GM19238 (cell line): ENCODE measurements around the gene NCKAP5.

Experiments used
- DNase-seq: peaks from one replicate; pipeline ENCODE4 v3.0.0; 2011; ENCODE audit warnings: low spot score; ENCODE audit not compliant: insufficient read length

NCKAP5 gene

GRCh38 chr2:132776287-132776686, 792.0 kb downstream of the NCKAP5 start:
- no peak for DNase-seq

DNA sequence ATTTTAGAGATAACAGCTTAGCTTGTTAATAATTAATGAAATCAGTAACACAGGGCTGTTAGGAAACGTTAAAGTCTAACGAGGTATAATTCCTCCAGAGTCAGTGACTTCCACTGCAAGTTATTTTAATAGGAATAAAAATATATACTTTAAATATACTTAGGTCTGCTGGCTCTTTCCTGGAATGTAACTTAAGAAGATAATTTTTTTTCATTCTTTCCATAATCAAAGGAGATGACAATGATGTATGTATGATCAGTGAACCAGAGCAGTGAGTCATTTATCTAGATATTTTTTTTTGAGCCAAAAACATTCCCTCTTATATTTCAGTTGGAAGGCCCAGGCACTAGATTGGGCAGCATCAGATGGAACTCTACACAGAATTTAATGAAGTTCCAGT, 794.1 kb downstream of the NCKAP5 start:
- DNase-seq = no peak

GRCh38 chr2:132773331-132773730, 794.9 kb downstream of the NCKAP5 start:
- no peak for DNase-seq

DNA sequence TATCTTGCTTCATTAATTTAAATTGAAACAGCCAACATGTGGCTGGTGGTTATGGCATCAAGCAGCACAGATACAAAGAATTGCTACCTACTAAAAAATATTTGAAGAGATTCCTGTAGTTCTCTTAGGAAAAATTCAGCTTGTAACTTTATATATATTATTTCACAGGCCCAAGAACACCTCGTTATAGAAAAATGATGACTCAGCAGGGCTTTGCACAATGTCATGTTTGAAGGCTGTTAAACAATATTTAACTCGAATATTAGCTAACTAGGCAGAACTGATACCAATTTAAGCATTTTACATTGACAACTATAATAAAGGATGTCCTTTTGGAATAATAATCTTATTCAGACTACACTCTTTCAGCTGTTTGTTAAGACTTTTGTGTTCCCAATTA, 795.9 kb downstream of the NCKAP5 start:
- no peak for DNase-seq

GRCh38 chr2:132766573-132766972, 801.7 kb downstream of the NCKAP5 start:
- no peak for DNase-seq

- no peak for DNase-seq
Measured at GRCh38 chr2:132761437-132761836, 806.8 kb downstream of the NCKAP5 start.

DNA sequence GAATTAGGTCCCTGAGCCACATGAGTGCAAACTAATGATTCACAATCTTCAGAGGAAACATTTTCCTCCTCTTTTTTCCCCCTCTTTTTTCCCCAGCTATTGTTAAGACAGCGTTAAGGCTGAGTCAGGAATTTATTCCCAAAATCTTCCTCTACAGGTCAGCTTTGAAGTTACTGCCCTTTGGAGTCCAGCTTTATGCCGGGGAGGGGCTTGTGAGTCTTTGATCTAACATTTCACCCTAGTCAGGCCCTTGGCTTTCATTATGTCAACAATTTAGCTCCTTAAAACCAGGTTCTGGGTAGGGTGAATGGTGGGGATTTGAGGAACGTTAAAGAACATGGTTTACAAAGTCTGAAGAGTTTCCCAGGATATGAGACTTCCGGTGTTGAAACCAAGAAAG, 807.3 kb downstream of the NCKAP5 start:
- no peak for DNase-seq

DNA sequence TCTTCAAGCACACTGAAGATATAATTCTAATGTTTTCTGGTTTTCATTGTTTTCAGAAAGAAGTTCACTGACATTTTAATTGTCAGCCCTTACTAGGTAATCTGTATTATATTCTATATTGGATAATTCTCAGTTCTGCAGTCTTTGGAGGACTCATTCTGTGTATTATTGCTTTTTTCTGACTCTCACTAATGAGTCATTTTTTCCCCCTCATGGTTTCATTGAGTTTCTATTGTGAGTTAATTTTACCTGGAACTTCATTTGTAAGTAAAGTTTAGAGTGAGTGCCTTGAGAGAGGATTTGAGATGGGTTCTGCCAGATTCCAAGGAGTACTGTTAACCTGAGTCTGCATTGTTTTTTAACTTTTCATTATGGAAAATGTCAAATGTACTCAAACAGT, 807.9 kb downstream of the NCKAP5 start:
- DNase-seq = no peak

DNA sequence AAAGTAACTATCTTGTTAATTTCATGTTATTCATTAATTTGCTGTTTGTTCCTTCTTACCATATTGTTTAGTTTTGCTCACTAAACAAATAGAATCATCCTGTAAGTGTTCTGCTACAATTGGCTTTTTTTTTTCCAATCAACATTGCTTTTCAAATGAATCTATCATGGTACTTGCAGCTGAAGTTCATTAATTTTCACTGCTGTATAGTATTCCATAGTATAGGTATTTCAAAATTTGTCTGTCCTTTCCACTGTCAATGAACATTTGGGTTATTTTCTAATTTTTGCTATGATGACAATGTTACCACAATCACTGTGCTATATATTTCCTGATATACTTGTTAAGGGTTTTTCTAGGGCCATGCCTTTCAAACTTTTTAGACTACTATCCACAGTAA, 809.3 kb downstream of the NCKAP5 start:
- no peak for DNase-seq

- DNase-seq = no peak
Measured at GRCh38 chr2:132757676-132758075, 810.6 kb downstream of the NCKAP5 start.

GRCh38 chr2:132757002-132757589, 811.2 kb downstream of the NCKAP5 start:
- no peak for DNase-seq

GRCh38 chr2:132754867-132755472, 813.3 kb downstream of the NCKAP5 start:
- no peak for DNase-seq

GRCh38 chr2:132754392-132754791, 813.9 kb downstream of the NCKAP5 start:
- DNase-seq = no peak

DNA sequence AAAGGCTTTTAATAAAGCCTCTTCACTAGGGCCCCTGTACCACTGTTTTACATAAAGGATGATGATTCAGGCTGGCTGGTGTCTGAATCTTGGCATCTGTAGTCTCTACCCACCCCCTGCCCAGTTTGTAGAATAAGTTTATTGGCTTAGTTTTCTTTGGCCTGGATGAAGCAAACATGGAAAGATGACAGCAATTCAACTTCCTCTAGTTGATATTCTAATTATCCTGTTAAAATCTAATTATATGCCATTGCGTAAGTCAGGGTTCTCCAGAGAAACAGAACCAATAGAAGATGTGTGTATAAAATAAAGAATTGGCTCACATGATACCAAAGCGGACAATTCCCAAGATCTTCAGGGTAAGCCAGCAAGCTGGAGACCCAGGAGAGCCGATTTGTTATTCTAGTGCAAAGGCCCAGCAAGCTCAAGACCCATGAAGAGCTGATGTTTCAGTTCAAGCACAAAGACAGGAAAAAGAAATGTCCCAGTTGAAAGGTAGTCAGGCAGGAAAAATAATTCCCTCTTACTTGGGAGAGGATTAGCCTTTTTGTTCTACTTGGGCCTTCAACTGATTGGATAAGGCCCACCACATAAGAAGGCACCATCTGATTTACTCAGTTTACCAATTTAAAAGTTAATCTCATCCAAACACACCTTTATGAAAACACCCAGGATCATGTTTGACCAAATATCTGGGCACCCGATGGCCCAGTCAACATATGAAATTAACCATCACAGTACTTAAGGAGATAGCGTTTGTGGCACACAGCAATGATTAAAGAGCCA, 815.6 kb downstream of the NCKAP5 start:
- no peak for DNase-seq

DNA sequence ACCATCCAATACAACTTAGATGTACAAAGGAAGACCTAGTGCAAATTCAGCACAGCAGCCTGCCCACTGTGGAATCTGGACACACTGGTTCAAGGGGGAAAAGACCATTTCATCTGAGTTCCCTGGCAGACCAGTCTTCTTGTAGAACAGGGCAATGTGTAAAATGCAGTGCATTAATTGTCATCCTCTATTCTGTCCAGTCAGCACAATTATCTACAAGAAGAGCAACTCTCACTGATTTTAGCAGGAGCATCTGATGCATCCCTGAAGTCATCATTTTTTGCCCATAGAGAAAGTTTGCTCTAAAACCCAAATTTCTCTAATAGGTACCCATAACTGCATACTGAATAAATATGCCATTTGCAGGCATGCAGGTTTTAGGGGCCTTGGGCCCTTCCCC, 816.4 kb downstream of the NCKAP5 start:
- no peak for DNase-seq

GRCh38 chr2:132750606-132751005, 817.7 kb downstream of the NCKAP5 start:
- DNase-seq = no peak

DNA sequence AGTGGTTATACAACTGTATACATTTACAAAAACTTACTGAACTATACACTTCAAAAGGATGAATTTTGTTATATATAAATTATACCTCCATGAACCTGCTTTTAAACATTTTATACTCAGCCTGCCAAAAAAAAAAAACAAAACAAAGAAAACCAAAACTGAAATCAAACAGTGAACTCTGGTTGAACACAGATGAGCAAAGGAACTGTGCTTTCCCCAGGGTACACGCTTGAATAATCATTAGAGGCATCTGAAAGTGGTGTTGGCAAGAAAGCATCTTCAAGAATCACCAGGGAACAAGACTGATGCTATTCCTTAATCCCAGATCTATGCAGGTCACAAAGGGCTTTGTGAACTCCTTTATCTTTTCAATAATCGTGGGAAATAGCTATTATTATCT, 821.2 kb downstream of the NCKAP5 start:
- DNase-seq = peak; percentile 10

GRCh38 chr2:132741754-132742153, 826.5 kb downstream of the NCKAP5 start:
- DNase-seq = no peak

DNA sequence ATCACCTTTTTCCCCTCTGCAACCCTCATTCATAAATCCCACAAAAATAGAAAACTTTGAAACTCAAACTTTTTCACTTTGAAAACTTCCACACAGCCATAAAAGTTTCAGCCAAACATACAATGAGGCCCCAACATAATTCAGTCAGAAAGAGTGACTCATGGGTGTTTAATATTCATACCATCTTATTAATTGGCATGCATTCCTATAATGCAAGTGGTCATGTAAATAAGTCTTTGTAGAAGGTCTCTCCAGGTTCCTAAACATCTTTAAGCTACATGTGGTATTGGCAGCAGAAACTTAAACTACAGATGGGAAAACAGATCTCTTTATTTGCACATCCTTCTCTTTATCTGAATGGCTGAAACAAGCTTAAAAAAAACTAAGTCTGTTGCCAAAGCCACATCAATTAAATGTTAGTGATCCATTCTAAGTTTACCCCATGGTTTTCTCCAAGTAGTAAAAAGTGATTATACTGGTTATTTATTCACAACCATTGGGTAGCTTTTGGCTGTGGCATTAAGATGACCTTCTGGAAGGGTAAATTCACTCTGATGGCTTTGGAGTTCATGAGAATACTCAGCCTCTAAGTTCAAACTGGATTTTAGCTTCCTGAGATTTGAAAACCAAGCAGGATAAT, 828.1 kb downstream of the NCKAP5 start:
- DNase-seq = no peak

- no peak for DNase-seq
Measured at GRCh38 chr2:132738223-132738622, 830.0 kb downstream of the NCKAP5 start.

GRCh38 chr2:132736059-132736458, 832.2 kb downstream of the NCKAP5 start:
- no peak for DNase-seq

DNA sequence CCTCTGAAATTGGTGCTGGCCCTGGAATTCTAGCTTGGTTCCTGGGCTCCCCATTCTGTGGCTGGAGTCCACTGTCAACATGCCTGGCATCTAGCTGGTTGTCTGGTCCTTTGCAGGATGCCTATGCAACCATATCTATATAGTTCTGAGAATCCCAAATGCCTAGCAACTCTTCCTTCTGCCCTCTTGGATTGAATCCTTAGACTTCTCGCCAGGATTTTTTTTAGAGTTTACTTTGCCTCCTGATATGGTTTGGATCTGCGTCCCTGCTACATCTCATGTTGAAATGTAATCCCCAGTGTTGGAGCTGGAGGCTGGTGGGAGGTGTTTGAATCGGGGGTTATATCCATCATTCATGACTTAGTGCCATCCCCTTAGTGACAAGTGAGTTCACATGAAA, 833.3 kb downstream of the NCKAP5 start:
- no peak for DNase-seq
